ENCODE data around the gene CBX3.

GRCh38 chr7:26201247-26202018 lies at the start of gene CBX3:
- TF ChIP-seq CTCF (IDR thresholded peaks at IDR 0.05) (no peak), POLR2A (IDR thresholded peaks at IDR 0.05) (peak in 1 of 2 donors; percentile 48)

All from heart left ventricle (tissue), 13 donors.